Lower leg skin (tissue), 4 donors: ENCODE results near the gene DGKD. TPM values are rescaled to one million over a fixed set of nuclear protein-coding genes. Genes with fewer than 3 reads are reported as not detected.

Source experiments
- DNase-seq, 2 donors: peaks; one replicate each; pipeline ENCODE4 v3.0.0-alpha.2; 2019; ENCODE audit warnings: low spot score in 2 of 2
- H3K4me3 ChIP-seq: fragments of 200-600 bp; sonication (generic); 2 replicates; pipeline ENCODE4 v1.5.1; 2017; ENCODE audit warnings: mild to moderate bottlenecking, low read depth; ENCODE audit not compliant: poor library complexity, severe bottlenecking
- CTCF ChIP-seq, 3 donors: fragments of 450-650 bp; IDR thresholded peaks; one replicate each; pipeline ENCODE4 v1.5.1; 2016; ENCODE audit warnings: antibody characterized with exemption in 3 of 3, mild to moderate bottlenecking in 3 of 3, moderate library complexity in 2 of 3
- POLR2A ChIP-seq, 2 donors: fragments of 450-650 bp; IDR thresholded peaks; one replicate each; pipeline ENCODE4 v1.6.1; 2016 to 2017; ENCODE audit warnings: antibody characterized with exemption in 2 of 2, mild to moderate bottlenecking in 1 of 2, moderate library complexity in 1 of 2
- WGBS, 2 donors: methylation state at CpG; one replicate each; pipeline ENCODE4 v1.1.5; 2018; 5-methylcytosine and 5-hydroxymethylcytosine counted together
- intact Hi-C: fragments of 100-400 bp; cut with DNase I; formaldehyde crosslinking; loops from one replicate; pipeline ENCODE4 v1.15.0; 2023; ENCODE audit warnings: low total_unique reads
- total RNA-seq, 4 donors: library from RNA; depleted of rRNA; stranded (reverse); fragments of >200 nt; gene quantifications; one replicate each; pipeline ENCODE4 v1.1.0, GENCODE V29; 2016

Gene DGKD
- total RNA-seq, 4 donors from 2014 or later = 5.8 to 15.2 (median 7.8) TPM

GRCh38 chr2:233410196-233410760, 56.0 kb downstream of the DGKD start:
- peak in 1 of 2 donors; percentile 48 for DNase-seq
- WGBS, 2 donors = 79 to 88% methylated on average over 5 of the region's 5 CpGs
- TF ChIP-seq POLR2A (IDR thresholded peaks at IDR 0.05) (no peak), CTCF (IDR thresholded peaks at IDR 0.05) (no peak)
- intact Hi-C loops = no loop called here
- no peak overlapping the region for H3K4me3 ChIP-seq

GRCh38 chr2:233411162-233411561, 56.9 kb downstream of the DGKD start:
- TF ChIP-seq POLR2A (IDR thresholded peaks at IDR 0.05) (no peak), CTCF (IDR thresholded peaks at IDR 0.05) (no peak)
- 96 to 97% methylated on average over 1 of the region's 1 CpG for WGBS, 2 donors
- H3K4me3 ChIP-seq = no peak overlapping the region
- no peak for DNase-seq
- intact Hi-C loops = no loop called here

- WGBS, 2 donors = 96 to 98% methylated on average over 3 of the region's 3 CpGs
- no peak for DNase-seq
- intact Hi-C loops = no loop called here
- TF ChIP-seq POLR2A (IDR thresholded peaks at IDR 0.05) = no peak
- H3K4me3 ChIP-seq = no peak overlapping the region
Observed at GRCh38 chr2:233412405-233412804, 58.1 kb downstream of the DGKD start.

GRCh38 chr2:233413046-233413445, 58.8 kb downstream of the DGKD start:
- WGBS, 2 donors = 92 to 95% methylated on average over 4 of the region's 4 CpGs
- no peak for TF ChIP-seq POLR2A (IDR thresholded peaks at IDR 0.05)
- peak in 1 of 2 donors; percentile 26 for DNase-seq

GRCh38 chr2:233413559-233414272, 59.4 kb downstream of the DGKD start:
- peak in 1 of 2 donors; percentile 83 for DNase-seq
- TF ChIP-seq POLR2A (IDR thresholded peaks at IDR 0.05) (no peak), CTCF (IDR thresholded peaks at IDR 0.05) (no peak)
- intact Hi-C loops = no loop called here
- no peak overlapping the region for H3K4me3 ChIP-seq
- 42 to 60% methylated on average over 9 of the region's 9 CpGs for WGBS, 2 donors

More at GRCh38 chr2:233413046-233413445, 58.8 kb downstream of the DGKD start:
- H3K4me3 ChIP-seq = no peak overlapping the region
- intact Hi-C loops = no loop called here

- 93 to 96% methylated on average over 4 of the region's 4 CpGs for WGBS, 2 donors
- no peak for TF ChIP-seq POLR2A (IDR thresholded peaks at IDR 0.05)
- no peak for TF ChIP-seq CTCF (IDR thresholded peaks at IDR 0.05)
- intact Hi-C loops = no loop called here
- peak in 1 of 2 donors; percentile 17 for DNase-seq
- H3K4me3 ChIP-seq = no peak overlapping the region
Observed at GRCh38 chr2:233414273-233414654, 60.0 kb downstream of the DGKD start.
